NOMO-1 treated with dmso at 0.1 percent for 144 hours (cell line): Measurements from ENCODE around the gene GNGT2.

Source experiments
- DNase-seq: peaks from one replicate; lab custom pipeline; 2025; ENCODE audit not compliant: unreplicated experiment; lab: John Stamatoyannopoulos, UW

Gene GNGT2

DNA sequence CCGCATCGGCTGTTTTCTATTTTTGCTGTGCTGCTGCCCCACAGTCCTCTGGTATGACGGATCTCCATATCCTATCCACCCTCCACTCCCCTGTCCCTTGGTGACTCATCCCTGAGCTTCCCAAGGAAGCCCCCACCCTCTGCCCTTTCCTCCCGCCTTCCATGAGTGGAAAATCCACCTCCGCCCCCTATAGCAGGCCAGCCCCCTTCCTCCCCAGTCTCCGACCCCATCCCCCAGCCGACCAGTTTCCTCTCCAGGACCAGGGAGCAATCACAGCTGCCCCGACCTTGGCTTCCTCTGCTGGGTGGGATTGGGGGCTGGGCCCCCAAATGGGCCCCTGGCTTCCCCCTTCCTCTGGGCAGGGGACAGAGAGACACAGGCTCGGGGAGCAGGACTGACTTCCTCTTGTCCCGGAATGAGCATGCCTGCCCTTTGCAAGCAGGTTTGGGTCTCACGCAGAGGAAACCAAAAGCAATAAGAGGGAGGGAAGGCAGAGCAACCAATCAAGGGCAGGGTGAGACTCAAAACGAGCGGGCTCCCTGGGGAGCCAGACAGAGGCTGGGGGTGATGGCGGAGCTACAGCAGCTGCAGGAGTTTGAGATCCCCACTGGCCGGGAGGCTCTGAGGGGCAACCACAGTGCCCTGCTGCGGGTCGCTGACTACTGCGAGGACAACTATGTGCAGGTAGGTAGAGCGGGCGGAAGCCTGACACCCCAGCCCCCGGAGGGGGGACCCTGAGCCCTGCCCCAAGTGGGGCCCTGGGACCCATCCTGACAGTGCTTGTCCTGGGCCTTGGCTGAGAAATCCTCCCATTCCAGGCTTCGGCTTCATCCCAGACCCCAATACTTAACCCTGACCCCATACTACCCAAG, at the start of gene GNGT2, which contains the start of gene ABI3:
TSS of gene GNGT2 (minus strand) at position 417 of the 872 bp plus-strand sequence. CDS start 3,152 bp downstream, outside the sequence.
TSS of gene ABI3 (plus strand) at position 550 of the 872 bp plus-strand sequence. CDS start at position 568, 18 bp downstream.
- peak; percentile 41 for DNase-seq

- DNase-seq: no peak
These were observed 49.3 kb upstream of the GNGT2 start for GRCh38 chr17:49259663-49260010.

DNA sequence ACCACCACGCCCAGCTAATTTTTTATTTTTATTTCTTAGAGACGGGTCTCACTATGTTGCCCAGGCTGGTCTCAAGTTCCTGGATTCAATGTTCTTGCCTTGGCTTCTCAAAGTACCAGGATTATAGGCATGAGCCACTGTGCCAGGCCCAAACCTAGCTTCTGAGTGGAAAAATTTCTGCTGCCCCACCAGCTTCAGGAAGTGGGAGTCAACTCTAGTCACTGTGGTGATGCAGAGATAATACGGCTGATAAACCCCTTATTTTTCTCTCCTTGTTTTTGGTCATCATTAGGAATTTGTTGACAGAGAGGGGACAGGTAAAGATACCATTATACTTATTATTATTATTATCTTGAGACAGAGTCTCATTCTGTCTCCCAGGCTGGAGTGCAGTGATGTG, 48.0 kb upstream of the GNGT2 start:
- DNase-seq: no peak

DNA sequence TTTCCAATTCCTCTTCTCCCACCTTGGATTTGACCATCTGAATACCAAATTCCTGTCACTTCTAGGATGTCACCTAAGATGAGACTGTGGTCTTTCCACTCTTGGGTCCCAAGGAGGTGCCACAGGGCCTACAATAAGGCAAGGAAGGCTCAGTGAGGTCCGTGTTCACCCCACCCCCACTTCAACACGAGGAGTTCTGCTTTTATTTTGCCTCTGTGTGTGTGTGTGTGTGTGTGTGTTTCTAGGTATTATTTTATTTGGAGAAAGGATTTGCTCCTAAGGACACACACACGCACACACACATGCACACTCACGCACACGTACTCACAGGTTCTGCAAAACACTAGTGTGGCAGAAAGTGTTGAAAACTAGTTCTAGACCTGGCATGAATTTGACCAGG, 44.8 kb upstream of the GNGT2 start:
- no peak for DNase-seq

GRCh38 chr17:49254066-49254465, 43.7 kb upstream of the GNGT2 start:
- DNase-seq: no peak

GRCh38 chr17:49252148-49252695, 41.8 kb upstream of the GNGT2 start:
- DNase-seq: peak; percentile 77

- DNase-seq: no peak
These were observed 39.6 kb upstream of the GNGT2 start for GRCh38 chr17:49249890-49250522.

- no peak for DNase-seq
These were observed 39.0 kb upstream of the GNGT2 start for GRCh38 chr17:49249292-49249794.

DNA sequence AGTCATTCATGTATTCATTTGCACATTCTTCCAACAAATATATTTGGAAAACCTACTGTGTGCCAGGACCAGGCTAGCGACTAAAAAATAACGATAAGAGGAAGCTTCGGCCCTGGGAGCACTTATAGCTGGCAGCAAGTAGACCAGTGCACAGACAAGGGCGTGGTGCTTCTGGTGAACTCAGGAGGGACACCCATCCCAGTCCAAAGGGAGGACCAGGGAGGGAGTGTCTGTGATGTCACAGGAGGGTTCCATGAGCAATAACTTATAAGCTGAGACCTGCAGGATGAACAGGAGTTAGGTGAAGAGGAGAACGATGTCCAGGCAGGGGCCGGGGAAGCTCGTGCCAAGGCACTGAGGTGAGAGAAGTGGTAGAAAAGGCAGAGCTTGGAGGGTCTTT, 37.6 kb upstream of the GNGT2 start:
- no peak for DNase-seq

GRCh38 chr17:49244839-49245238, 34.5 kb upstream of the GNGT2 start:
- no peak for DNase-seq

DNA sequence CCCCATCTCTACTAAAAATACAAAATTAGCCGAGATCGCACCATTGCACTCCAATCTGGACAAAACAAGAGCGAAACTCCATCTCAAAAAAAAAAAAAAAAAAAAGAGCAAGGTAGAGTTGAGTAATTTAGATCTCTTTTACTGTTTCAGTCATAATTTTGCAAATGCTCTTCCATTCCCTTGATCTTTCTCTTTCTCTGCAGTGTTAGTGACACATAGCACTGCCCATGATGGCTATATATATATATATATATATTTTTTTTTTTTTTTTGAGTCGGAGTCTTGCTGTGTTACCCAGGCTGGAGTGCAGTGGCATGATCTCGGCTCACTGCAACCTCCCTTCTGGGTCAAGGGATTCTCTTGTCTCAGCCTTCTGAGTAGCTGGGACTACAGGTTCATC, 32.4 kb upstream of the GNGT2 start:
- no peak for DNase-seq

DNA sequence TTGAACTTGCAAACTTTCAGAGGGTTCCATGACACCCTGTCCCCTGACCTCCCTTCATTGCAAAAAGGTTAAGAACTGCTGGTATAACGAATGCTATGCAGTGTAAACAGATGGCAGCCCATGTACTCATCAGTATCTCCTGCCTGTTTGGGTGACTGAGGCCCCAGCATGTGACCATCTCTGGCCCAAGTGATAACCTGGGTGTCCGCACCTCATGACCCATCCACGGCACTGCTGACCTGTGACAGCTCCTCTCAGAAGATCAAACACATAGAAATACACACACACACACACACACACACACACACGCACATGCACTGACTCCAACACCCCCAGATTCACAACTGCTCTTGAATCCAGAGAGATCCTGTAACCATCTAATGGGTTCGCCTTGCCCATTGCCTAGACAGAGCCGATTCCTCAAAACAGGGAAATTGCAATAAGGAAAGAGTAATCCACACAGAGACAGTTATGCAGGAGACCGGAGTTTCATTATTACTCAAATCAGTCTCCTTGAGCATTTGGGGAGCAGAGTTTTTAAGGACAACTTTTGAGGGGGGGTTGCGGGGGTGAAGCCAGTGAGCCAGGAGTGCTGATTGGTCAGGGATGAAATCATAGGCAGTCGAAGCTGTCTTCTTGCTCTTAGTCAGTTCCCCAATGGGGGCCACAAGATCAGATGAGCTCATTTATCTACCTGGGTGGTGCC, 31.5 kb upstream of the GNGT2 start:
- DNase-seq: no peak

DNA sequence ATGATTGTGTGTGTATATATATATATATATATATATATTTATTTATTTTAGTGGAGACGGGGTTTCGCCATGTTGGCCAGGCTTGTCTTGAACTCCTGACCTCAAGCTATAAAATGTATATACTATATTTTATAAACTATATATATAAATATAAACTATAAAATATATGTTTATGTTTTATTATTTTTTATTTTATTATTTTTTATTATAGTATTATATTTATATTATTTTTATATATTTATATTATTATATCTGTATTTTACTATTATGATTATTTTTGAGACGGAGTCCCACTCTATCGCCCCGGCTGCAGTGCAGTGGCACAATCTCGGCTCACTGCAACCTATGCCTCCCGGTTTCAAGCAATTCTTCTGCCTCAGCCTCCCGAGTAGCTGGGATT, 30.7 kb upstream of the GNGT2 start:
- no peak for DNase-seq

GRCh38 chr17:49240619-49241018, 30.2 kb upstream of the GNGT2 start:
- DNase-seq: no peak

- no peak for DNase-seq
These were observed 29.6 kb upstream of the GNGT2 start for GRCh38 chr17:49239963-49240362.

DNA sequence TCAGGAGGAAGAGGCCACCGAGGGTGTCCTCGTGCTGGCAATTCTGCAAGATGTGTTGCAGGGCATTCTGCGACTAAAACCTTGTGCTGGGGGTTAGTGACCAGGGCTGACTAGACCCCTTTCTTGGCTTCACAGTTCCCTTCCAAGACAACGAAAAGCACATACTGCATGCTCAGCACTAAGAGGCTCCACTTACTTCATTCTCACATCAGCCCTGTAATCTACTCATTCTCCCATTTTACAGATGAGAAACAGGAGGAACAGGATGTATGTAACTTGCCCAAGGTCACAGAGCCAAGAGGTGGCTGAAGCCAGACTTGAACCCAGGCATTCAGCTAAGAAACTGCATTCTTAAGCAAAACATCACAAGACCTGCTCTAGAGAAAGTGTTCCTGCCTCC, 25.5 kb upstream of the GNGT2 start:
- no peak for DNase-seq

- DNase-seq: no peak
These were observed 24.2 kb upstream of the GNGT2 start for GRCh38 chr17:49234509-49235080.

DNA sequence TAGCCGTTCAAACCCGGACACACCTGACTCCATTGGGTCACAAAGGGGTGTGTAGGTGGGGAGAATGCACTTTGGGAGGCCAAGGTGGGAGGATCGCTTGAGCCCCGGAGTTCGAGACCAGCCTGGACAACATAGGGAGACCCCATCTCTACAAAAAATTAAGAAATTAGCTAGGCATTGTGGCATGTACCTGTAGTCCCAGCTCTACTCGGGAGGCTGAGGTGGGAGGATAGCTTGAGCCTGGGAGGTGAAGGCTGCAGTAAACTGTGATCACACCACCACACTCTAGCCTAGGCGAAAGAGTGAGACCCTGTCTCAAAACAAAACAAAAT, 21.2 kb upstream of the GNGT2 start:
- DNase-seq: no peak

GRCh38 chr17:49230636-49231562, 20.5 kb upstream of the GNGT2 start, which contains the start of gene PHOSPHO1:
Gene PHOSPHO1 (minus strand): TSS chr17:49230787. CDS start chr17:49226691, 4,096 bp downstream.
- DNase-seq: peak; percentile 77
